ENCODE data around the gene DHRS3. TPM values are rescaled to one million over a fixed set of nuclear protein-coding genes. Genes with fewer than 3 reads are reported as not detected.

Gene DHRS3
- total RNA-seq, 1 experiment from 2014 or later = 28.8 TPM

DNA sequence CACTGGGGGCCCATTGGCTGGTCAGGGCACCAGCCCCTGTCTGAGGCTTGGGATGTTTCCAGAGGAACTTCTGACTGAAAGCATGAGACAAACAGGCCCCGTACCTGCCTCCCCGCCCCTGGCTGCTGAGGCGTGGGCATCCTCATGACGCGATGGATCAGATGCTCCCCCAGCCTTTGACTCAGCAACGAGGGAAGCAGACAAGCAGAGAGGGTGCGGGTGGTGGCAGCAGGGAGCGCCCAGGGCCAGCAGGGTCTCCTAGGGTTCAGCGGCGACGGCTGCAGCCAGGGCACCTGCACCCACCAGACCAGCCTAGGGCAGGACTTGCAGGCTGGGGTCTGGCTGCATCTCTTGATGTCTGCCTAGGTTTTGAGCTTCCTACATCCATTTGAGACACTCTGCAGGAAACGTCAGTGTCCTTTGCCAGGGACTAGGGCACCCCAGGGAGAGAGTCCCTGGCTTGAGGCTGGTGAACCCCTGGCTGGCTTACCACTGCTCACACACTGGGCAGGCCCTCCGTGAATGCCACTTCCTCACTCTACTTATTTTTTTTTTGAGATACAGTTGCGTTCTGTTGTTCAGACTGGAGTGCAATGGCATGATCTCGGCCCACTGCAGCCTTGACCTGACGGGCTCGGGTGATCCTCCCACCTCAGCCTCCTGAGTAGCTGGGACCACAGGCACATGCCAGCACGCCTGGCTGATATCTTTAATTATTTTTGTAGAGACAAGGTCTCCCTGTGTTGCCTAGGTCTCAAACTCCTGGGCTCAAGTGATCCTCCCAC is 63.3 kb downstream of the DHRS3 start:
- no peak for DNase-seq (ENCODE audit: low read depth)

DNA sequence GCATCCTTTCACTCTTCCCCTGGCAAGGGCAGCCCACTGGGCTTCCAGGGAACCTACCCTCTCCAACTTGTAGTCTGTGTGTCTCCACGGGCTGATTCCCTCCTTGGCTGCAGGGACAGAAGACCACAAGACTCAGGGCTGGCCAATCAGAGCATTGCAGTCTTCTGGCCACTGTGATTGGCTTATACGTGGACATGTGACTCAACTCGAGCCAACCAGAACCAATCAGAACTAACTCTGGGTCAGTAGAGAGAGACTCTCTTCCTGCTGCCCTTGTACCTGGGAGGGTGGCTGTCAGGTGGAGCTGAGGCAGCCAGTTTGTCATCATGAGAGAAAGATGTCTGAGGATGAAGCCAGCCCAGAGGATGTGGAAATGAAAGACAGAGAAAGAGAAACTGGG is 64.0 kb downstream of the DHRS3 start:
- DNase-seq (ENCODE audit: low read depth) = no peak

GRCh38 chr1:12552951-12553921 is 64.8 kb downstream of the DHRS3 start:
- DNase-seq (ENCODE audit: low read depth) = no peak

DNA sequence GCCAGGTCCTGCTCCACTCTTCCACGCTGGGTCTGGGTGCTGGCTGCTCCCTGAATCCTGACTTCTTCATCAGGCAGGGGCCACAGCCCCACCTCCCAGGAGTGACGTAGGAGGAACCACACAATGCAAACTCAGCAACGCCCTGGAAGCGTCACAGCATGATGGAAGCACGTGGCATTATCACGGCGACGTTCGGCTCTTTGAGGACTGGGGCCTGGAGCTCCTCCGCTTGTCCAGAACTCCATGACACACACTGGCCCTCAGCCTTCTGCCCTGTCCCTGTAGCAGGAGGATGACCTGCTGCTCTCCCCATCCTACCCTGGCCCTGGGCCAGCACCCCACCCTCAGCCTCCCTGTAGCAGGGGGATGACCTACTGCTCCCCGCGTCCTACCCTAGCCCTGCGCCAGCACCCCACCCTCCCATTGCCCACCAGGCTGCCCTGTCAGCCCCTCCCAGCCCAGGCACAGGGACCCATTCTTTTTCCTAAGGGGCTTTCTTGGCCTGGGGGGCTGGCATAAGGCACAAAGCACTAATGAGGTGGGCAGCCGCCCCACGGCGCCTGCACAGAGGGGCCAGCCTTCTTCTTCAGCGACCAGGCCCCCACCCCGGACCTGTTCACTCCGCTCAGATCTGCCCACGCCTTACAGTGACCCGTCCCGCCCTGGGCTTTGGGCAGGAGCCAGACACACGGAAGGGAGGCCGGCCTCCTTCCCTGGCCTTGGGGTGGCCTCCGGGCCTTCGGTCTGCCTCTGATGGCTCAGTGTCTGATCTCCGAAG is 65.7 kb downstream of the DHRS3 start:
- no peak for DNase-seq (ENCODE audit: low read depth)

- DNase-seq (ENCODE audit: low read depth) = no peak
Observed at GRCh38 chr1:12551584-12551983, 66.4 kb downstream of the DHRS3 start.

- DNase-seq (ENCODE audit: low read depth) = peak; percentile 98
Observed at GRCh38 chr1:12549460-12550349, 68.3 kb downstream of the DHRS3 start.

DNA sequence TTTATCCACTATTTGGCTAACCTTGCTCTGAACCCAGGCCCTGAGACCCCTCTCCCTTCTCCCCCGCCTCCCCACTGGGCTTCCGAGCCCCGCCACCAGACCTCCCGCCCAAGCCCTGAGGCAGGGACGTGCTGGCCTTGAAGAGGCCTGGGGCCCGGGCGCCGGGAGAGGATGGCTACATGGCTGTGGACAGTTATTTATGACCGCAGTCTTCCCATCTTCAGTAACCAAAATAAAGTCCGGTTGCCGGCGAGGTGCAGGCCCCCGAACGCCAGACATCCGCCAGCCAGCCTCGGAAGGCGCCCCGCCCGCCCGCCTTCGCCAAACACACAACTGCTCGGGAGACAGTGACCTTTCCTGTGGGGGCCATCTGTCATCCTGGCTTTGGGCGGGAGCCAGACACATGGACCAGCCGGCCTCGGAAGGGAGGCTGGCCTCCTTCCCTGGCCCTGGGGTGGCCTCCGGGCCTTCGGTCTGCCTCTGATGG is 69.0 kb downstream of the DHRS3 start:
- peak; percentile 76 for DNase-seq (ENCODE audit: low read depth)

DNA sequence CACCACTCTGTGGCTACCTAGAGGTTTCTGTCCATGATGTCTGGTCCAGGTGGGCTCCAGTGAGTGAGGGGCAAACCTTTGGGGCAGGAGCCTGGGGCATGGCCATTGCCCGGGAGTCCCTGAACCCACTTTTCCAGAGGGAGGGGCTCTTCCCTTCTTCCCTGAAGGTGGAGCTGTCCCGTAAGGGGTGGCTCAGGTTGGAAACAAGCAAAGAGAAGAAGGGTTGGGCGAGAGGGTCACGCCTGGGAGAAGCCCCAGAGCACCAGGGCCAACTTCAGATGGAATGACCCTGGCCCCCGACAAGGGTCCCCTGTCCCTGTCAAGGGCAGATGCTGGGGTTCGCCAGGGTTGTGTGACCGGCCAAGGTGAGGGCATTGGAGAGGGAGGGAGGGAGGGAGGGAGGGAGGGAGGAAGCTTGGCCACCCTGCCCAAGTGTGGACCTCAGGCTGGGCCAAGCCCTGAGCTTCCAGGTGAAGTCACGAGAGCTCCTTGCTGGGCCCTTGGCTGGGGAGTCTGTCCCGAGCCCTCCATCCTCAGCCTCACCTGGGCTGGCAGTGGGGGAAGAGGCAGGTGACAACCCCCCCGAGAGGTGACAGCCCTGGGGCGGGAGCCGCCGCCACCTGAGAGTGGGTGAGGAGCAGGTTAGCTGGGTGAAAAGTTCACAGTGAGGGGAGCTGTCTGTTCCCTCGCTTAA is 69.6 kb downstream of the DHRS3 start:
- DNase-seq (ENCODE audit: low read depth) = no peak

DNA sequence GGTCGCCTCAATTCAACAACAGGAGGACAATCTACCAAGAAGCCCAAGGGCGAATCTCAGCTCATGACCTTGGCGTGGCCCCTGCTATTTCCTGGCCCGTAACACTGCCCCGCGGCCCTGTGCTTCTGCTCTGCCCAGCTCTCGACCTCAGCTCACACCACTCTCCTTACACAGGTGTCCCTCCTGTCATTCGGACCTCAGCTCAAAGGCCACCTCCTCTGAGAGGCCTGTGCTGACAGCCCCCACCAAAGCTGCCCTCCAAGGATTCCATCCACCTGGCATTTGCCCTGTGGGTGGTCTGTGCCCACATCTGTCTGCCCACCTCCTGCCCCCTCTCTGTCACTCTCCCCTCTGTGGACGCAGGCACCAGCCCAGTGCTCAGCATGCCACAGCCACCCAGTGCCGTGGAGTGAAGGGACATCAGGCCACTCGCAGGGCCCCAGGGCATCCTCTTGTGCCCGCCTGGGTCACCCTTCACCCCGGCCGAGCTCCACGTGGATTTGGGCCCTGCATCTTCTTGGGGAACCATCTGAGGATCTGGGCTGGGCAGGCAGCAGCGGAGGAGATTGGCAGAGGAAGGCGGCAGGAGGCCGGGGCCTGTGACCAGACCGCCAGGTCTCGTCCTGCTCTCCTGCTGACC is 70.3 kb downstream of the DHRS3 start:
- no peak for DNase-seq (ENCODE audit: low read depth)

- DNase-seq (ENCODE audit: low read depth) = no peak
Observed at GRCh38 chr1:12546771-12547585, 71.0 kb downstream of the DHRS3 start.

DNA sequence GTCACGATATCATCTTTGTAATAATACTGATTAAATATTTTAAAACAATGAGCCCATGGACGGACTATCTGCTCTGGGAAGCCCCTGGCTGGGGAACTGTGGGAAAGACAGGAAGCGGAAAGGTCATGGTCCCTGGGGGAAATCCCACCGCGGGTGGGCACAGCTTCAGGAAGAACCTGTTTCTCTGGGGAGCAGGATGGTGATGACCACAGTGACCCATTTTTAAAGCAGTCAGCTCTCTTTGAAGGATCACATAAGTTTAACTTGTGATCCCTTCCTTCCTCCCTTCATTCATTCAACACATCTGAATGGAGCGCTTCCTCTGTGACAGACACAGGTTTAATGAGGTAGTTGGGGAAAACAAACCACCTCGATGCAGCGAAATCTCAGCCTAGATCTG is 73.0 kb downstream of the DHRS3 start:
- DNase-seq (ENCODE audit: low read depth) = no peak

DNA sequence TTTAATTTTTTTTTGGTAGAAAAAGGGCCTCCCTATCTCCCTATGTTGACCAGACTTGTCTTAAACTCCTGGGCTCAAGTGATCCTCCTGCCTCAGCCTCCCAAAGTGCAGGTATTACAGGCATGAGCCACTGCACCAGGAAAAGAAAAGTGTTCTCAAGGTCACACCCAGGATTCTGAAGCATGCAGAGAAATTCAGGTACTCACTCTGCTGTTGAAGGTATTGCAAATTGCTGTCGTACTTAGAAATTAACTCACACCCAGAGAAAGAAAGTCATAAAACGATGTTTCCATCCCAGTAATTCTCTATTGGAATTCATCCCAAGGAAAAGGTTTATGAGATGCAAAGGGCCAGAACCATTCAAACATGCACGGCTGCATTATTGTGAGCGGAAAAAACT is 73.7 kb downstream of the DHRS3 start:
- no peak for DNase-seq (ENCODE audit: low read depth)

GRCh38 chr1:12543740-12544154 is 74.3 kb downstream of the DHRS3 start:
- DNase-seq (ENCODE audit: low read depth) = no peak

DNA sequence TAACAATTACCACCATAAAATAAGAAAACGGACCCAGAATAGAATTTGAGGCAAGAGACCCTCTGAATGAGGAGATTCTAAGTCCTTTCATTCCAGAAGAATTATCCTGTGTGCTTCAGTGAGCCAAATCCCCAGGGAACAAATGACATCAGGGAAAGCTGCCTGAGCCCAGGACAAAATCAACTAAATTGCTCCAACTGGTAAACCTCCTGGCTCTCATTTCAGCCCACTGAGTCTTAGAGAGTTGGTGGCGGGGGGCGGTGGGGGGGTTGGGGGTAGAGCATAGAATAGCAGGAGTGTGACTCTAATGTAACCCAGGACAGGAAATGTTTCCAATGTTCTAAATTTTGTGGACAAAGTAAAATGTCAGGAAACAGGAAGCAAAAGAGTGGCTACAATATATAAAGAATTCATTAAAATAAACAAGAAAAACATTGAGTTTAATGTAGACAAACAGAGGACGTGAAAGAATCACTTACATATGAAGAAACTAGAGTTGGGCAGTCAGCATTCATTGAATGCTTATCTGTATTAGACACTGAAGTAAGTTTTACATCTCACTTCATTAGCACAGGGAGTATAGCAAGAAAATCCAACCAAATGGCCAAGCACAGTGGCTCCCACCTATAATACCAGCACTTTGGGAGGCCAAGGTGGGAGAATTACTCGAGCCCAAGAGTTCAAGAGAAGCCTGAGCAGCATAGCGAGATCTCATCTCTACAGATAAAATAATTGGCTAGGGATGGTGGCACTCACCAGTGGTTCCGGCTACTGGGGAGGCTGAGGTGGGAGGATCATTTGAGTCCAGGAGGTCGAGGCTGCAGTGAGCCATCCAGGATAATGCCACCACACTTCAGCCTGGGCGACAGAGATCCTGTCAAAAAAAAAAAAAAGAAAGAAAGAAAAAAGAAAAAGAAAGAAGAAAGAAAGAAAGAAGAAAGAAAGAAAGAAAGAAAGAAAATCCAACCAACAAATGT is 75.1 kb downstream of the DHRS3 start:
- DNase-seq (ENCODE audit: low read depth) = no peak

- DNase-seq (ENCODE audit: low read depth) = no peak
Observed at GRCh38 chr1:12542138-12542465, 75.9 kb downstream of the DHRS3 start.

DNA sequence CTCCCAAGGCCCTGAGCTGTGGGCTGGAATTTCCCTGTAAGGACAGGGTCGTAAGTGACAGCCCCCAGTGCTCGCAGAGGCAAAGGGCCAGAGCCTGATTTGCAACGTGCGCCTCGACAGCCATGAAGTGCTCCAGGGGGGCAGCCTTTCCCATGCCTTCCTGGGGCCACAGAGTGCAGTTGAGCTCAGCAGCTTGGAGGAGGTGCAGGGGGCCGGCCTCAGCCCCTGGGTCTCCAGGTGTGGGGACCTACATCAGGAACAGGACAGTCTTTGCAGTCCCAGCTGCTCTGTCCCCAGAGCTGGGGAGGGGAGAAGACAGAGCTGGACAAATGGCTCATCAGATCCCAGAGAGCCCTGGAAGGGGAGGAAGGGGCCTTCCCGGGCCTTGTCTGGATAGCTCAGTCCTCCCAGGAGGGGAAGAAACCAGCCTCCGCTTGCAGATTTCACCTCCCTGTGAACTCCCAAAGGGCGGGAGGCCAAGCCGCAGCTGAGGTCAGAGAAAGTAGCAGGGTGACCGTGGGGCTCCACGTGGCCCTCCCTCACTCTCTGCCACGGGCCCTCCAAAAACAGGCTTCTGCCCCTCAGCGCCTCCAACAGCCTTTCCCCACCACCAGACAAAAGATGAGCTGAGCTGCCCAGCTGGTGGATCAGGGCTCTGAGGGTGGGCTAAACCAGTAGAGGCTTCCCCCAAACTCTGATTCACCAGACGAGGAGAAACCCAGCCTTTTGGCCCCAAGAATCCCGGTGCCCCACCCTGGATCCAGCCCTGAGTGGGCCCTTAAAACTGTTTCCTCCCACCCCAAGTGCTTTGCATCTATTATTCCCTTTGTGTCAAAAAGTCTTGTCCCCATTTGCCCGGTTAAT is 76.5 kb downstream of the DHRS3 start:
- DNase-seq (ENCODE audit: low read depth) = peak; percentile 79
